Lung microvascular endothelial cell (primary cell): ENCODE measurements around the gene GRID1. TPM values are rescaled to one million over a fixed set of nuclear protein-coding genes. Genes with fewer than 3 reads are reported as not detected.
A peak's percentile ranks its signal among the peaks of the same experiment; 100 is the strongest.

ENCODE experiments used
- DNase-seq, 2 donors: peaks; one replicate each; pipeline versions ENCODE4 v3.0.0 to v3.0.0-alpha.2; 2010; ENCODE audit warnings: low read depth in 2 of 2
- total RNA-seq: library from RNA; depleted of rRNA; stranded (reverse); fragments of >200 nt; gene quantifications from 2 replicates; pipeline ENCODE4 v1.2.1, GENCODE V29; 2014

The GRID1 gene
- total RNA-seq, 1 donor from 2014 or later: not detected

DNA sequence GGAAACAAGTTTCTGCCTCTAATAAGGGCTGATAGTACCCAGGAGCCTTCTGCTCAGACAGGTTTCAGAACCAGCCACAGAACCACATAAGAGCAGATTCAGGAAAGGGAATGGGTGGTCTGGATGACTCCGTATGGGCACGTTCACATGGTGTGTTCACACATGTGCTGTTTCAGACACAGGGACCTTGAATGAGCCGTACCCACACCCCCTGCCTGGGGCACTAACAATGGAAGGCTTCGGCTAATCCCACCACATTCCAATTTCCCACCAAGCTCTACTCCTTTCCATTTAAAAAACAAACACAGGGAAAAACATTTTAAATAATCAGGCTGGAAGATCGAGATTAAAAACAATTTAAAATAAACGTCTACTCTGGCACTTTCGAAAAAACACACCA is 217.3 kb downstream of the GRID1 start:
- DNase-seq: no peak

GRCh38 chr10:86148117-86148516 is 218.5 kb downstream of the GRID1 start:
- DNase-seq: no peak

DNA sequence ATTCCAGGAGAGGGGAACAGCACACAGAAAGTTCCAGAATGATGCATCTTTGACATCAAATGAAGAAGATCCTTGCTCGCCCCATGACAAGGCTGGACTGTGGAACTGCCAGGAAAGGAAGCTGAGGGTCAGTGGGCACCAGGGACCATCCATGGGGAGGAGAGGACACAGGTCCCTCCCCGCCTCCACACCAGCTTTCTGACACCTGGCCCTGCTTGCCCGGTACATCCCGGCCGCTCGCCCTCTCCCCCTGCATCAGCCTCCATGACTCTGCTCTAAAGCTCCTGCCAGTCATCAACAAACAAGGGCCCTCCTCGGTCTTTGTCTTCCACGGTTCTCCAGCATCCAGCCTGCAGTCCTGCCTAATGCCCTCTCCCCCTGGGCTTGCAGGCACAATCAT is 222.3 kb downstream of the GRID1 start:
- no peak for DNase-seq

- DNase-seq: no peak
Measured at GRCh38 chr10:86141896-86142295, 224.7 kb downstream of the GRID1 start.

DNA sequence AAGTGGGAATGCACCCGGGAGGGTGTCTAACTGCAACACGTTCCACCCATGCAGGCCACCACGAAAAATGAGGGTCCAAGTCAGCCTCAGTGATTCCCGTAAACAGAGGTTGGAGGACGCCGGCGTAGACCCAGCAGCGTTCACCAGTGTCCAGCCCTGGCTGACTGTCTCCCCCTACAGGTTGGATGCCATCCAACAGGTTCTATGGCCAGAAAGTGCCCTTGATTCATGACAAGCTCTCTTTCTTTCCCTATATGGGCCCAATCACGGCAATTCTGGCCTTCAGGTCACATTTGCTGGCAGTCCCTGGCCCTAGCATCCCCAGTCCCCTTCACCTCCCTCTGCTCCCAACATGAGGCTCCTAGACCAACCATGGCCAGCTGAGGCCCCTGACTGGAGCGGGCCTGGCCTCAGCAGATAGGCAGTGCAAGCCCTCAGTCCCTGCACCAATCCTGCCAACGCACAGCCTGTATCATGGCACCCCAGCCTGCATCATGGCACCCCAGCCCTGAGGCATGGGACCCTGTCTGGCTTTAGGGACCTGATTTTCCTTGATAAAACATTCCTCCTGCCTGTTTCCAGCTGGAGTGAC is 227.4 kb downstream of the GRID1 start:
- DNase-seq: peak; percentile 7 to 47

- DNase-seq: no peak
Measured at GRCh38 chr10:86138551-86139065, 228.0 kb downstream of the GRID1 start.

GRCh38 chr10:86137561-86137960 is 229.0 kb downstream of the GRID1 start:
- no peak for DNase-seq

GRCh38 chr10:86136934-86137333 is 229.7 kb downstream of the GRID1 start:
- DNase-seq: no peak

DNA sequence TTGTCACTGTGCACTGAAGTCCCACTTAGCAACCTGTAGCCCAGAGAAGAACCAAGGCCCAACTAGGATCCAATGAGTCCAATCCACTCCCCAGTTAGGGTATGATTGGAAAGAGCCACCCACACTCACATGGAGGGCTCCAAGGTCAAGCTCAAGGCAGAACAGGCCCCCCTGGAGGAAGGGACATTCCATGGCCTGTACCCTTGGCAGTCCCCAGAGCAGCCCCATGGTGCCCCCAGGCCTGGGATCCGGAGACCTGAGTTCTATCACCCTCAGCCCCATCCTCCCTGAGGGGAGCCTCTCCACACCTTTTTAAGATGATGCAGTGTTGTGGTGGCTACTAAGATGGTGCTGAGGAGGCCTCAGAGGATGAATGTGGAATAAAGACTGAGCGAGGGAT is 231.4 kb downstream of the GRID1 start:
- no peak for DNase-seq

- no peak for DNase-seq
Measured at GRCh38 chr10:86130737-86131475, 235.7 kb downstream of the GRID1 start.

DNA sequence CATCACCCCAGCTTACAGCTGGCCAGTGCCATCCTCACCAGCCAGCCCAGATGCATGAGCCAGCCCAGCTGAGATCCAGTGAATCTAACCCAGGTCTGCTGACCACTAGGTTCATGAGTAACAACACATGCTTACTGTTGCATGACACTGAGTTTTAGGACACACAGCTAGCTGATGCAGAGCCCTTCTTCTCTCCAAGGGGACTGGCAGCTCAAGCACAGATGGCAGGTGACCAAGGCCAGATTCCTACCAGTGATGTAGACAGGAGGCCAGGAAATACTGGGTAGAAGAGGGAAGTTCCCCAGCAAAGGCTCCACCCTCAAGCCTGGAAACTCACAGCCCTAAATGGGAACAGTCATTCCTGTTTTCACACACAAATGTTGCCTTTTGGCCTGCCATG is 236.6 kb downstream of the GRID1 start:
- no peak for DNase-seq

- DNase-seq: no peak
Measured at GRCh38 chr10:86128360-86128759, 238.2 kb downstream of the GRID1 start.

- DNase-seq: no peak
Measured at GRCh38 chr10:86127274-86127819, 239.2 kb downstream of the GRID1 start.

- DNase-seq: no peak
Measured at GRCh38 chr10:86124734-86125133, 241.9 kb downstream of the GRID1 start.

GRCh38 chr10:86123715-86124114 is 242.9 kb downstream of the GRID1 start:
- no peak for DNase-seq

- no peak for DNase-seq
Measured at GRCh38 chr10:86123304-86123703, 243.3 kb downstream of the GRID1 start.

DNA sequence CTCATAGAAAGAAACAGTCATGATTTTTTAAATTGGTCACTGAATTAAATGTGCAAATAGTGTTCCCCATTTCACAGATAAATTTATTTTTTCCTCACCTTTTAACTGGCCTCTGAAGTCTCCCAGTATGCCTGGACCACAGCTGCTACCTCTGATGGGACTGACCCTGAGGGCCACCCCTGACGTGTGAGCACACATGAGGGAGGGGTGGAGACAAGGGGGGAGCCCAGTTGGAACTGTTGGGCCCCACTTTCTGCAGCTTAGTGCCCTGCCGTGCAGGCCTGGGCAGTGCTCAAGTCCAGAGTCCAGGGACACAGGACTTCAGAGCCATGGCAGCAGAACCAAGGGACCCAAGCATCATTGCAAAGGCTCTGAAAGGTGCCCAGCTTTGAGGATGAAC is 243.9 kb downstream of the GRID1 start:
- no peak for DNase-seq

DNA sequence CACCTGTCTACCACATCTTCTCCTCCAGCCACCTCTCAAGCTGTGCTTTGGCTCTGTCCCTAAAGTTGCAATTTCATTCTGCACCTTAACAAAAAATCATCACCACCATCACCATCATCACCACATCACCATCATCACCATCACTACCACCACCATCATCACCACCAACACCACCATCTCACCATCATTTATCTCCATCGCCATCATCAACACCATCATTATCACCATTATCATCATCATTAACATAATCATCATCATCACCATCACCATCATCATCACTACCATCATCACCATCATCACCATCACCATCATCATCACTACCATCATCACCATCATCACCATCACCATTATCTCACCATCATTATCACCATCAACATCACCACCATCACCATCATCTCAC is 245.4 kb downstream of the GRID1 start:
- DNase-seq: no peak

DNA sequence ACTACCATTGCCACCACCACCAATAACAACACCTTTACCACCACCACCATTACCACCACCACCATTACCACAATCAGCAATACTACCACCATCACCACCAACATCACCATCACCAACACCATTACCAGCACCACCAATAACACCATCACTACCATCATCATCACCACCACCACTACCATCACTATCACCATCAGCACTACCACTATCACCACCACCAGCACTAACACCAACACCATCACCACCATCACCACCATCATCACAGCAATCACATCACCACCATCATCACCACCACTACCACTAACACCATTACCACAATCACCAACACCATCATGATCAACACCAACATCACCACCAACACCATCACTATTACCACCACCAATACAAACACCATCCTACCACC is 249.5 kb downstream of the GRID1 start:
- DNase-seq: no peak

GRCh38 chr10:86113983-86114382 is 252.6 kb downstream of the GRID1 start:
- no peak for DNase-seq

DNA sequence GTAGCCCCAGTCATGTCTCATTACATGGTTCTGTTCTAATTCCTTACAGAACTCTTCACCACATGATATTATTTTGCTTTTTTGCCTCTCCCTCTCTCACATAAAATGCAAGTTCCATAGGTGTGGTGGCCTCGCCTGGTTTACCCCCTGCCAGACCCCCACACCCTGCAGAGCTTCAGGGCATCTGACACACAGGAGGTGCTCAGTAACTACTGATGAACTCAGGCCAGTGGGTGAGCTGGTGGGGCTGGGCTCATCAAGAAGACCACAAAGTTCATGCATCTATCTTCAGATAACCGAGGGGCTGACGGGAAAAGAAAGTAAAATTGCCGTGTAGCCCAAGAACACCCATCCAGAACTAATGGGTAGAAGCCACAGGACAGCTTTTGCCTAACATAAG is 253.1 kb downstream of the GRID1 start:
- no peak for DNase-seq

DNA sequence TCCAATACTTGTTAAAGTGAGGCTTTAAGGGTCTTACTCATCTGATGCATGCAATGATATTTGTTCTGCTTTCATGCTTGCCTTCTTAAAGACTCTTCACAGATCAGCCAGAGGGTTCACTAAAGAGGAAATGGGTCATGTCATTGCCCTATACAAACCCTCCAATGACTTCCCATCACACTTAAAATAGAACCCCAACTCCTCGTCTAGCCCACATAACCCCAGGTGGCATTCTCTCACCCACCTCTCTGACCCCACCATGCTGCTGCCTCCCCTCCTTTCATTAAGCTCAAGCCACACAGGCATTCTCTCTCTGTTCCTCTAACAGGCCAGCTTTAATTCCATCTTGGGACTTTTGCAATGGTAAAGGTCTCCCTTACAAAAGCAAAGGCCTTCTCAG is 253.6 kb downstream of the GRID1 start:
- no peak for DNase-seq
